Activated naive CD4-positive, alpha-beta T cell treated with Interleukin-2 at 50 U/mL for 16 hours (primary cell): ENCODE data around the gene INTS13.
"Not testable (repeated sequence)": the region's sequence is repeated elsewhere in the genome, so short reads cannot be mapped to it uniquely, and the experiment has no call there.

Experiments used
- DNase-seq: peaks from one replicate; pipeline ENCODE4 v3.0.0-alpha.2; 2020

The INTS13 gene

GRCh38 chr12:26929590-26929989 is 8.2 kb downstream of the INTS13 start:
- DNase-seq: no peak

GRCh38 chr12:26928661-26929060 is 9.1 kb downstream of the INTS13 start:
- no peak for DNase-seq

- no peak for DNase-seq
These were observed 15.9 kb downstream of the INTS13 start for GRCh38 chr12:26921886-26922285.

- no peak for DNase-seq
These were observed 18.6 kb downstream of the INTS13 start for GRCh38 chr12:26919216-26919555.

GRCh38 chr12:26918321-26919215 is 19.2 kb downstream of the INTS13 start:
- no peak for DNase-seq

GRCh38 chr12:26906704-26907103 is 31.1 kb downstream of the INTS13 start:
- DNase-seq: no peak

- DNase-seq: no peak
These were observed 31.8 kb downstream of the INTS13 start for GRCh38 chr12:26906024-26906423.

GRCh38 chr12:26903396-26903795 is 34.4 kb downstream of the INTS13 start:
- DNase-seq: not testable (repeated sequence)

- no peak for DNase-seq
These were observed 40.9 kb downstream of the INTS13 start for GRCh38 chr12:26896913-26897312.

GRCh38 chr12:26895672-26896071 is 42.1 kb downstream of the INTS13 start:
- DNase-seq: no peak

GRCh38 chr12:26891704-26892103 is 46.1 kb downstream of the INTS13 start:
- no peak for DNase-seq

GRCh38 chr12:26890784-26891183 is 47.0 kb downstream of the INTS13 start:
- DNase-seq: no peak

- DNase-seq: peak; percentile 82
These were observed 52.8 kb downstream of the INTS13 start for GRCh38 chr12:26884765-26885576.

- no peak for DNase-seq
These were observed 57.2 kb downstream of the INTS13 start for GRCh38 chr12:26880625-26881024.

- no peak for DNase-seq
These were observed 59.1 kb downstream of the INTS13 start for GRCh38 chr12:26878661-26879119.

GRCh38 chr12:26874501-26875296 is 63.1 kb downstream of the INTS13 start:
- DNase-seq: no peak

GRCh38 chr12:26872625-26873024 is 65.2 kb downstream of the INTS13 start:
- DNase-seq: no peak

GRCh38 chr12:26871985-26872384 is 65.8 kb downstream of the INTS13 start:
- no peak for DNase-seq

- DNase-seq: no peak
These were observed 67.0 kb downstream of the INTS13 start for GRCh38 chr12:26870491-26871419.

GRCh38 chr12:26869908-26870459 is 67.8 kb downstream of the INTS13 start:
- no peak for DNase-seq

- no peak for DNase-seq
These were observed 68.7 kb downstream of the INTS13 start for GRCh38 chr12:26869104-26869494.
